ENCODE results near the gene NUP210L.
"Not testable (repeated sequence)": the region's sequence is repeated elsewhere in the genome, so short reads cannot be mapped to it uniquely, and the experiment has no call there.

NUP210L gene

DNA sequence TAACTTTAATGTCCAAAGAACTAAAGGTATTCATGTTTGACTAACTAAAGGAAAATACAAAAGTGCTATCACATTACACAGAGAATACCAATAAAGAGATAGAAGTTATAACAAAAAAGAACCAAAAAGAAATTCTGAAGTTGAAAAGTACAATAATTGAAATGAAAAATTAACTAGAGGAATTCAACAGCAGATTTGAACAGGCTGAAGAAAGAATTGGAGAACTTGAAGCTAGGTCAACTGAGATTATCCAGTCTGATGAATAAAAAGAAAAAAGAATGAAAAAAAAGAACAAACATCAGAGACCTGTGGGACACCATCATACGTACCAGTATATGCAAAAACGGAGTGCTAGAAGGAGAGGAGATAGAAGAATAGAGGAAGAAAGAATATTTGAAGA, 78.5 kb downstream of the NUP210L start:
- no peak overlapping the region for H3K27ac ChIP-seq (ENCODE audit: low read depth in 2 of 2, low read length in 2 of 2)
- no peaks in the 10 kb centered on the region for H3K36me3 ChIP-seq (ENCODE audit: control insufficient read depth in 2 of 2, insufficient read depth in 2 of 2, low read length in 2 of 2)
- H3K9me3 ChIP-seq (ENCODE audit: control insufficient read depth in 2 of 2, low read length in 2 of 2), result no peaks in the 10 kb centered on the region
- H3K9ac ChIP-seq (ENCODE audit: low read depth in 1 of 2, low read length in 2 of 2), result no peak overlapping the region
- H3K4me3 ChIP-seq (ENCODE audit: low read length in 2 of 2), result no peak overlapping the region
- no peaks in the 10 kb centered on the region for H3K4me1 ChIP-seq (ENCODE audit: control insufficient read depth in 2 of 2, insufficient read depth in 2 of 2, low read length in 2 of 2)
- no peaks in the 10 kb centered on the region for H3K27me3 ChIP-seq (ENCODE audit: control insufficient read depth in 2 of 2, insufficient read depth in 2 of 2, low read length in 2 of 2)

DNA sequence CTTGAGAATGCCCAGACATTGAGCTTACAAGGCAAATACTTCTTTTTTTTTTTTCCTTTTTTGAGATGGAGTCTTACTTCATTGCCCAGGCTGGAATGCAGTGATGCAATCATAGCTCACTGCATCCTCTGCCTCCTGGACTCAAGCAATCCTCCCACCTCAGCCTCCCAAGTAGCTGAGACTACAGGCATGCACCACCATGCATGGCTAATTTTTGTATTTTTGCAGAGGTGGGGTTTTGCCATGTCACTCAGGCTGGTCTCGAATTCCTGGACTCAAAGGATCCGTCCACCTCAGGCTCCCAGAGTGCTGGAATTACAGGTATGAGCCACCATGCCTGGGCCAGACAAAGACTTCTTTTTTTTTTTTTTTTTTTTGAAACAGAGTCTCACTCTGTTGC, 79.1 kb downstream of the NUP210L start:
- H3K9ac ChIP-seq (ENCODE audit: low read depth in 1 of 2, low read length in 2 of 2), result no peak overlapping the region
- no peak overlapping the region for H3K27ac ChIP-seq (ENCODE audit: low read depth in 2 of 2, low read length in 2 of 2)
- H3K4me3 ChIP-seq (ENCODE audit: low read length in 2 of 2), result no peak overlapping the region
- no peaks in the 10 kb centered on the region for H3K27me3 ChIP-seq (ENCODE audit: control insufficient read depth in 2 of 2, insufficient read depth in 2 of 2, low read length in 2 of 2)
- no peaks in the 10 kb centered on the region for H3K36me3 ChIP-seq (ENCODE audit: control insufficient read depth in 2 of 2, insufficient read depth in 2 of 2, low read length in 2 of 2)
- no peaks in the 10 kb centered on the region for H3K4me1 ChIP-seq (ENCODE audit: control insufficient read depth in 2 of 2, insufficient read depth in 2 of 2, low read length in 2 of 2)
- no peaks in the 10 kb centered on the region for H3K9me3 ChIP-seq (ENCODE audit: control insufficient read depth in 2 of 2, low read length in 2 of 2)

DNA sequence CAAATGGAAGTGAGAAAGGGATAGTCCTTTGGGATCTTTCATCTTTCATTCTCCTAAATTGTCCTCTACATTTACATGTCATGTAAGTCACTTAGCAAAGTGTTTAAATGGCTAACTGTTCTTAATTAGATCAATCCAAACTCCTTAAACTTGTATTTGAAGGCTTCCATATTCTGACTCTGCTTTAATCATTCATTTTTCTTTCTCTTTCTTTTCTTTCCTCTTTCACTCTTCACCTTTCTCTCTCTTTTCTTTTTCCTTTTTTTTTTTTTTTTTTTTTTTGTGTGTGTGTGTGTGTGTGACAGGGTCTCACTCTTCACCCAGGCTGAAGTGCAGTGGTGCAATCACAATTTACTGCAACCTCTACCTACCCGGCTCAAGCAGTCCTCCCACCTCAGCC, 92.6 kb downstream of the NUP210L start:
- no peaks in the 10 kb centered on the region for H3K36me3 ChIP-seq (ENCODE audit: control insufficient read depth in 2 of 2, insufficient read depth in 2 of 2, low read length in 2 of 2)
- no peaks in the 10 kb centered on the region for H3K4me1 ChIP-seq (ENCODE audit: control insufficient read depth in 2 of 2, insufficient read depth in 2 of 2, low read length in 2 of 2)
- H3K9me3 ChIP-seq (ENCODE audit: control insufficient read depth in 2 of 2, low read length in 2 of 2), result no peaks in the 10 kb centered on the region
- no peak overlapping the region for H3K4me3 ChIP-seq (ENCODE audit: low read length in 2 of 2)
- no peaks in the 10 kb centered on the region for H3K27me3 ChIP-seq (ENCODE audit: control insufficient read depth in 2 of 2, insufficient read depth in 2 of 2, low read length in 2 of 2)
- no peak overlapping the region for H3K9ac ChIP-seq (ENCODE audit: low read depth in 1 of 2, low read length in 2 of 2)
- H3K27ac ChIP-seq (ENCODE audit: low read depth in 2 of 2, low read length in 2 of 2), result no peak overlapping the region

DNA sequence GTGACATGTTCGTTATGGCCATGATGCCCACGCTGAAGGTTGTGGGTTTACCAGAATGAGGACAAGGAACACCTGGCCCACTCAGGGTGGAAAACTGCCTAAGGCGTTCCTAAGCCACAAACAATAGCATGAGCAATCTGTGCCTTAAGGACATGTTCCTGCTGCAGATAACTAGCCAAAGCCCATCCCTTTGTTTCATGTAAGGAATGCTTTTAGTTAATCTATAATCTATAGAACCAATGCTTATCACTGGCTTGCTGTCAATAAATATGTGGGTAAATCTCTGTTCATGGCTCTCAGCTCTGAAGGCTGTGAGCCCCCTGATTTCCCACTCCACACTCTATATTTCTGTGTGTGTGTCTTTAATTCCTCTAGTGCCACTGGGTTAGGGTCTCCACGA, 107.4 kb downstream of the NUP210L start:
- H3K9ac ChIP-seq (ENCODE audit: low read depth in 1 of 2, low read length in 2 of 2); H3K4me1 ChIP-seq (ENCODE audit: control insufficient read depth in 2 of 2, insufficient read depth in 2 of 2, low read length in 2 of 2); H3K27ac ChIP-seq (ENCODE audit: low read depth in 2 of 2, low read length in 2 of 2); H3K36me3 ChIP-seq (ENCODE audit: control insufficient read depth in 2 of 2, insufficient read depth in 2 of 2, low read length in 2 of 2); H3K27me3 ChIP-seq (ENCODE audit: control insufficient read depth in 2 of 2, insufficient read depth in 2 of 2, low read length in 2 of 2); H3K9me3 ChIP-seq (ENCODE audit: control insufficient read depth in 2 of 2, low read length in 2 of 2); H3K4me3 ChIP-seq (ENCODE audit: low read length in 2 of 2): not testable (repeated sequence)

DNA sequence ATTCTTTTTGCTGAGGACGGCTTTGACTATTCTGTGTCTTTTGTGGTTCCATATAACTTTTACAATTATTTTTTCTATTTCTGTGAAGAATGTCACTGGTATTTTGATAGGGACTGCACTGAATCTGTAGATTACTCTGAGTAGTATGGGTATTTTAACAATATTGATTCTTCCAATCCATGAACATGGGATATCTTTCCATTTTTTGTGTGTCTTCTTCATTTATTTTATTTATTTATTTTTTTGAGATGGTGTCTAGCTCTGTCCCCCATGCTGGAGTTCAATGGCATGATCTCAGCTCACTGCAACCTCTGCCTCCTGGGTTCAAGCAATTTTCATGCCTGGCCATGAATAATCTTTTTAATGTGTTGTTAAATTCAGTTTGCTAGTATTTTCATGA, 121.2 kb downstream of the NUP210L start:
- H3K27me3 ChIP-seq (ENCODE audit: control insufficient read depth in 2 of 2, insufficient read depth in 2 of 2, low read length in 2 of 2); H3K36me3 ChIP-seq (ENCODE audit: control insufficient read depth in 2 of 2, insufficient read depth in 2 of 2, low read length in 2 of 2): not testable (repeated sequence)

DNA sequence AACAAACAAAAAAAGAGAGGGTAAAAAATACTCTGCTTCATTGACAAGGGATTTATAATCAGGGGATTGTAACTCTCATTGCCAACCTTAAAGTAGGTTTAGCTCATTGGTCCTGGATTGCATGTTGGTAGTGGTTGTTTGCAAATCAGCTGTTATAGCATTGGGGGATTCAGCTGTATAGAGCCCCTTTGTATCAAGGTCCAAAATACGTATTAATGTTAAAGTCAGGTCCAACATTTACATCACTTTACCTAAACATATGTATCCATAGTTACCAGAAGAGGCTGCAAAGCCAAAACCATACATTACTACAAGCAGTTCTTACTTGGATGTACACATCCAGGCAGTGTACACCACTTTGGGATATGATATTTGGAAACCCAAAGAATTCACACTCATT, 134.9 kb downstream of the NUP210L start:
- Histone ChIP-seq H3K27ac (ENCODE audit: low read depth in 2 of 2, low read length in 2 of 2) (no peak overlapping the region), H3K9me3 (ENCODE audit: control insufficient read depth in 2 of 2, low read length in 2 of 2) (no peaks in the 10 kb centered on the region), H3K9ac (ENCODE audit: low read depth in 1 of 2, low read length in 2 of 2) (no peak overlapping the region), H3K4me1 (ENCODE audit: control insufficient read depth in 2 of 2, insufficient read depth in 2 of 2, low read length in 2 of 2) (no peaks in the 10 kb centered on the region), H3K27me3 (ENCODE audit: control insufficient read depth in 2 of 2, insufficient read depth in 2 of 2, low read length in 2 of 2) (no peaks in the 10 kb centered on the region), H3K36me3 (ENCODE audit: control insufficient read depth in 2 of 2, insufficient read depth in 2 of 2, low read length in 2 of 2) (no peaks in the 10 kb centered on the region), H3K4me3 (ENCODE audit: low read length in 2 of 2) (no peak overlapping the region)

More for the DNA sequence above, 121.2 kb downstream of the NUP210L start:
- not testable (repeated sequence) for H3K4me1 ChIP-seq (ENCODE audit: control insufficient read depth in 2 of 2, insufficient read depth in 2 of 2, low read length in 2 of 2); H3K9ac ChIP-seq (ENCODE audit: low read depth in 1 of 2, low read length in 2 of 2); H3K9me3 ChIP-seq (ENCODE audit: control insufficient read depth in 2 of 2, low read length in 2 of 2); H3K4me3 ChIP-seq (ENCODE audit: low read length in 2 of 2); H3K27ac ChIP-seq (ENCODE audit: low read depth in 2 of 2, low read length in 2 of 2)

DNA sequence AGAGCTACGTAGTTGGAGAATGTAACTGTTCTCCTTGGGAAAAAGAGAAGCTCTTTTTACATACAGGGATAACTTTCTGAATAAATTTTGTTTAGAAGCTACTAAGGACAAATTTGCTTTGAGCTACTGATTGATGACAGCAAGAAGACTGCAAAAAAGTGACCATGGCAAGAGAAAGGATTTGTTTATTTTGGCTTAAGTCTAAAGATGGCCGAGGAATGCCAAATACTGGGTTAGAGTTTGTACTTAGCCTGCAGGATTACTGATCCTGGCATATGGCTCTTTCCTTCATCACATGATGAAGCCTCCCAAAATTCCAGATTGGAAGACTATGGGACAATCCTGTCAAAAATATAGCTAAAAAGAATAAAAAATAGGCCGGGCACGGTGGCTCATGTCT, 135.6 kb downstream of the NUP210L start:
- Histone ChIP-seq H3K27ac (ENCODE audit: low read depth in 2 of 2, low read length in 2 of 2) (no peak overlapping the region), H3K4me3 (ENCODE audit: low read length in 2 of 2) (no peak overlapping the region), H3K36me3 (ENCODE audit: control insufficient read depth in 2 of 2, insufficient read depth in 2 of 2, low read length in 2 of 2) (no peaks in the 10 kb centered on the region), H3K9ac (ENCODE audit: low read depth in 1 of 2, low read length in 2 of 2) (no peak overlapping the region), H3K4me1 (ENCODE audit: control insufficient read depth in 2 of 2, insufficient read depth in 2 of 2, low read length in 2 of 2) (no peaks in the 10 kb centered on the region), H3K27me3 (ENCODE audit: control insufficient read depth in 2 of 2, insufficient read depth in 2 of 2, low read length in 2 of 2) (no peaks in the 10 kb centered on the region), H3K9me3 (ENCODE audit: control insufficient read depth in 2 of 2, low read length in 2 of 2) (no peaks in the 10 kb centered on the region)

DNA sequence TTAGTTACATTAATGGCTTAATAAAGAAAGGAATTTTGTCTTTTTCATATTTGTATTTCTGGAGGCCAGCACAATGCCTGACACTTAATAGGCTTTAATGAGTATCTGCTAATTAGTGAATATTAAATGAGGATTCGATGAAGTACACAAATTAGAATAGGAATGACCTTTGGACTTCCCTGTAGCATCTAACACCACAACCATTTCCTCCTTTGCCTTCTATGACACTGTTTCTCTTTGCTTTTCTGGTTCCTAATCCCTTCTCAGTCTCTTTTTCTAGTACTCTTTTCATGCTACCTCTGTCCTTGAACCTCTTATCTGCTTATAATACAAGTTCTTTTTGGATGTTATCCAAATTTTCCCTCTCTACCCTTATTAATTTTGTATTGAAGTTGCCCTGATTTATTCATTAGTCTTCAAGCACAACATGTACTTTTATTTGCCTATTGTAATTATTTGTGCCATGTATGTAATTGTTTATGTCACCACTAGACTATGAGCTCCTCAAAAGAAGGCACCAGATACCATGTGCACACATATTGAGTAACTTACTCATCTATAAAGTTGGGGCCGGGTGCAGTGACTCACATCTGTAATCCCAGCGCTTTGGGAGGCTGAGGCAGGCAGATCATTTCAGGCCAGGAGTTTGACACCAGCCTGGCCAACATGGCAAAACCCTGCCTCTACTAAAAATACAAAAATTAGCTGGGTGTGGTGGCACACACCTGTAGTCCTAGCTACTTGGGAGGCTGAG, 140.5 kb downstream of the NUP210L start:
- no peaks in the 10 kb centered on the region for H3K36me3 ChIP-seq (ENCODE audit: control insufficient read depth in 2 of 2, insufficient read depth in 2 of 2, low read length in 2 of 2)

DNA sequence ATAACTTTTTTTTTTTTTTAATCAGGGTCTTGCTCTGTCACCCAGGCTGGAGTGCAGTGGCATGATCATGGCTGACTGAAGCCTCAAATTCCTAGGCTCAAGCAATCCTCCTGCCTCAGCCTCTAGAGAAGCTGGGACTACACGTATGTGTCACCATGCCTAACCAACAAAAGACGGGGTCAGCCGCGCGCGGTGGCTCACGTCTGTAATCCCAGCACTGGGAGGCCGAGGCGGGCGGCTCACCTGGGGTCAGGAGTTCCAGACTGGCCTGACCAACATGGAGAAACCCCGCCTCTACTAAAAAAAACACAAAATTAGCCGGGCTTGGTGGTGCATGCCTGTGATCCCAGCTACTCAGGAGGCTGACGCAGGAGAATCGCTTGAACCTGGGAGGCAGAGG, 142.3 kb downstream of the NUP210L start:
- H3K4me3 ChIP-seq (ENCODE audit: low read length in 2 of 2); H3K36me3 ChIP-seq (ENCODE audit: control insufficient read depth in 2 of 2, insufficient read depth in 2 of 2, low read length in 2 of 2); H3K9me3 ChIP-seq (ENCODE audit: control insufficient read depth in 2 of 2, low read length in 2 of 2); H3K27ac ChIP-seq (ENCODE audit: low read depth in 2 of 2, low read length in 2 of 2); H3K27me3 ChIP-seq (ENCODE audit: control insufficient read depth in 2 of 2, insufficient read depth in 2 of 2, low read length in 2 of 2); H3K9ac ChIP-seq (ENCODE audit: low read depth in 1 of 2, low read length in 2 of 2); H3K4me1 ChIP-seq (ENCODE audit: control insufficient read depth in 2 of 2, insufficient read depth in 2 of 2, low read length in 2 of 2): not testable (repeated sequence)

More for the DNA sequence above, 140.5 kb downstream of the NUP210L start:
- Histone ChIP-seq H3K27me3 (ENCODE audit: control insufficient read depth in 2 of 2, insufficient read depth in 2 of 2, low read length in 2 of 2) (no peaks in the 10 kb centered on the region), H3K4me1 (ENCODE audit: control insufficient read depth in 2 of 2, insufficient read depth in 2 of 2, low read length in 2 of 2) (no peaks in the 10 kb centered on the region), H3K27ac (ENCODE audit: low read depth in 2 of 2, low read length in 2 of 2) (no peak overlapping the region), H3K4me3 (ENCODE audit: low read length in 2 of 2) (no peak overlapping the region), H3K9me3 (ENCODE audit: control insufficient read depth in 2 of 2, low read length in 2 of 2) (no peaks in the 10 kb centered on the region), H3K9ac (ENCODE audit: low read depth in 1 of 2, low read length in 2 of 2) (no peak overlapping the region)

DNA sequence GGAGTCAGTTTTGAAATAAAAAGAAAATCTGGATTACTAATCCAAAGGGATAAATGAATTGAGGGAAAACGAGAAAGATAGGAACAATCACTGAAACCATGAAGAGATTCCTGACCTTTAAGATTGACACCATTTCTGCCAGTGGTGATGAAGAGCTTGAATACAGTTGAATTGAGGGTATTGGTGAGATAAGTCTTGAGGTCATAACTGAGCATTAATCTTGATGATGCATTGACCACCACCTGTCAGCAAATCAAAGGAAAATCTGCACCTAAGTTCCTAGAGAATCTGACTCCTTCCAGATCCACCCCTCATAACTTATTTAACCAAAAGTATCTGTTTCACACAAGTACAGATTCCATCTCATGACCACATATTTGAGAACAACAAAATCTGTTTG, 142.7 kb downstream of the NUP210L start:
- H3K27ac ChIP-seq (ENCODE audit: low read depth in 2 of 2, low read length in 2 of 2), result no peak overlapping the region
- no peaks in the 10 kb centered on the region for H3K36me3 ChIP-seq (ENCODE audit: control insufficient read depth in 2 of 2, insufficient read depth in 2 of 2, low read length in 2 of 2)
- H3K9me3 ChIP-seq (ENCODE audit: control insufficient read depth in 2 of 2, low read length in 2 of 2), result no peaks in the 10 kb centered on the region
- no peak overlapping the region for H3K9ac ChIP-seq (ENCODE audit: low read depth in 1 of 2, low read length in 2 of 2)
- no peaks in the 10 kb centered on the region for H3K27me3 ChIP-seq (ENCODE audit: control insufficient read depth in 2 of 2, insufficient read depth in 2 of 2, low read length in 2 of 2)
- H3K4me1 ChIP-seq (ENCODE audit: control insufficient read depth in 2 of 2, insufficient read depth in 2 of 2, low read length in 2 of 2), result no peaks in the 10 kb centered on the region
- H3K4me3 ChIP-seq (ENCODE audit: low read length in 2 of 2), result no peak overlapping the region

DNA sequence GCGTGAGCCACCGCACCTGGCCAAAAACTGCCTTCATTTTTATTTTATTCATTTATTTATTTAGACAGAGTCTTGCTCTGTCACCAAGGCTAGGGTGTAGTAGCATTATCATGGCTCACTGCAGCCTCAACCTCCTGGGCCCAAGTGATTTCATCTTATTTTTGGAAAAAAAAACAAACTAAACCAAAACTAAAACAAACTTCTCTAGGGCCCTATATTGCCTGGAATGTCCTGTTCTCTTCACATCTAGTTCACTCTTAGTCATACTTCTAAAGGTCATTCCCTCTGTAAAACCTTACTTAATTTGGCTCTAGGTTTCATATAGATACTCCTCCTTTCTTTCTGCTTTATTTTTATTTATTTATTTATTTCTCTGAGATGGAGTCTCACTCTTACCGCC, 148.7 kb downstream of the NUP210L start:
- H3K27ac ChIP-seq (ENCODE audit: low read depth in 2 of 2, low read length in 2 of 2), result no peak overlapping the region
- no peaks in the 10 kb centered on the region for H3K9me3 ChIP-seq (ENCODE audit: control insufficient read depth in 2 of 2, low read length in 2 of 2)
- H3K4me3 ChIP-seq (ENCODE audit: low read length in 2 of 2), result no peak overlapping the region
- no peaks in the 10 kb centered on the region for H3K36me3 ChIP-seq (ENCODE audit: control insufficient read depth in 2 of 2, insufficient read depth in 2 of 2, low read length in 2 of 2)
- H3K4me1 ChIP-seq (ENCODE audit: control insufficient read depth in 2 of 2, insufficient read depth in 2 of 2, low read length in 2 of 2), result no peaks in the 10 kb centered on the region
- H3K9ac ChIP-seq (ENCODE audit: low read depth in 1 of 2, low read length in 2 of 2), result no peak overlapping the region
- no peaks in the 10 kb centered on the region for H3K27me3 ChIP-seq (ENCODE audit: control insufficient read depth in 2 of 2, insufficient read depth in 2 of 2, low read length in 2 of 2)
